ENCODE data around the gene PVALEF.
"Not testable (repeated sequence)": the region's sequence is repeated elsewhere in the genome, so short reads cannot be mapped to it uniquely, and the experiment has no call there.

The PVALEF gene

GRCh38 chr17:81142301-81143199 lies 22.8 kb upstream of the PVALEF start:
- in situ Hi-C loops (cut with HindIII; ENCODE audit: low sequenced_read_pairs), result loop anchor here (5.0 kb wide), 1 partner anchor 45 kb away; no protein-coding TSS in a partner anchor

DNA sequence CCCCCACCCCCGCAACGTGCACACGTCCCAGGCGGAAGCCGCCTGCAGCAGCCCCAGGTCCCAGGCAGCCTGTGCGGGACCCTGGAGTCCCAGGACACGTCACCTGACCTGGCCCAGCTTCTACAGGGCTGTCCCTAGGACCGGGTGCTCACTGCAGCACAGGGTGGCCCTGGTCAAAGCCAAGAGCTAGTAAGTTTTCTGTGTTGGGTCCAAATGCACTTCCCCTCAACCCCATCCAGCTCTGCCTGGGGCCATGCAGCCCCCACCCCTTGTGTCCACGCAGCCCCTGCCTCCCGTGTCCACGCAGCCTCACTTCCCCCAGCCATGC lies 22.1 kb upstream of the PVALEF start:
- in situ Hi-C loops (cut with HindIII; ENCODE audit: low sequenced_read_pairs), result loop anchor here (5.0 kb wide), 1 partner anchor 44 kb away; no protein-coding TSS in a partner anchor

- in situ Hi-C loops (cut with HindIII; ENCODE audit: low sequenced_read_pairs), result loop anchor here (5.0 kb wide), 1 partner anchor 43 kb away; no protein-coding TSS in a partner anchor
Observed at GRCh38 chr17:81143717-81144422, 21.4 kb upstream of the PVALEF start.

GRCh38 chr17:81144423-81144781 lies 20.9 kb upstream of the PVALEF start:
- in situ Hi-C loops (cut with HindIII; ENCODE audit: low sequenced_read_pairs), result loop anchor here (5.0 kb wide), 1 partner anchor 43 kb away; no protein-coding TSS in a partner anchor

- in situ Hi-C loops (cut with HindIII; ENCODE audit: low sequenced_read_pairs), result not testable (repeated sequence)
Observed at GRCh38 chr17:81146208-81146607, 19.1 kb upstream of the PVALEF start.

GRCh38 chr17:81147701-81148100 lies 17.6 kb upstream of the PVALEF start:
- in situ Hi-C loops (cut with HindIII; ENCODE audit: low sequenced_read_pairs), result no loop called here

DNA sequence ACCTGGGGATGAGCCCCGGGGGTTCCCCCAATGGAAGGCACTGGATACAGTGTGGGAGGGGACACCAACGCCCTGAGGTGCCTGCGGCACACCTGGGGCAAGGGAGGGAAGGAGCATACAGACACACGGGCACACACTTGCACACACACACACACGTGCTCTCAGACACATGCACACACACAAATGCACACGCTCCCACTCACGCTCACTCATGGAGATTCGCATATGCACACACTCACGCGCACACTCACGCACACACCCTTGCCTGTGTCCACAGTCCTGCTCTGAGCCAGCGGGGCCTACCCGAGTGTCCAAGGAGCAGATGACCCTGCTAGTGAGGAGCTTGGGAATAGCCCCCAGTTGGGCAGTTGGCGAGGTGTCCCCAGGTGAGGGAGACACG lies 16.7 kb upstream of the PVALEF start:
- in situ Hi-C loops (cut with HindIII; ENCODE audit: low sequenced_read_pairs), result no loop called here

- in situ Hi-C loops (cut with HindIII; ENCODE audit: low sequenced_read_pairs), result no loop called here
Observed at GRCh38 chr17:81148986-81149533, 16.2 kb upstream of the PVALEF start.

GRCh38 chr17:81150377-81151077 lies 14.8 kb upstream of the PVALEF start:
- in situ Hi-C loops (cut with HindIII; ENCODE audit: low sequenced_read_pairs), result no loop called here

DNA sequence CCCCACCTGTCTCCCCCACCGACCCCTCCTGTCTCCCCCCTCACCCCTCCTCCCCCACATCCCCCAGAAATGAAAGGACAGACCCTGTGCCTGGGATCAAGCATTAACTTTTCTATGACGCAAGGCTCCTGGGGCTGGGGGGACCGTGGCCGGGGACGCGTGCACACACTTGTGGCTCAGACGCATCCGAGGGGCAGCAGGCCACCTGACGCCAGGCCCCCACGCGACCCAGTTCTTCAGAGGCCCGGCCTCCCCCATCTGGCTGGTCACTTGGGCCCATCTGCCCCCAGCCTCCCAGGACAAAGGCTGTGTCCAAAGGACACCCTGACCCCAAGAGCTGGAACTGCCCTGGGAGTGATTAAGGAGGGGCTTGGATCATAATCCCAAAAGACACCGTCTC lies 14.0 kb upstream of the PVALEF start:
- in situ Hi-C loops (cut with HindIII; ENCODE audit: low sequenced_read_pairs), result no loop called here

GRCh38 chr17:81152288-81152828 lies 12.9 kb upstream of the PVALEF start:
- in situ Hi-C loops (cut with HindIII; ENCODE audit: low sequenced_read_pairs), result no loop called here

DNA sequence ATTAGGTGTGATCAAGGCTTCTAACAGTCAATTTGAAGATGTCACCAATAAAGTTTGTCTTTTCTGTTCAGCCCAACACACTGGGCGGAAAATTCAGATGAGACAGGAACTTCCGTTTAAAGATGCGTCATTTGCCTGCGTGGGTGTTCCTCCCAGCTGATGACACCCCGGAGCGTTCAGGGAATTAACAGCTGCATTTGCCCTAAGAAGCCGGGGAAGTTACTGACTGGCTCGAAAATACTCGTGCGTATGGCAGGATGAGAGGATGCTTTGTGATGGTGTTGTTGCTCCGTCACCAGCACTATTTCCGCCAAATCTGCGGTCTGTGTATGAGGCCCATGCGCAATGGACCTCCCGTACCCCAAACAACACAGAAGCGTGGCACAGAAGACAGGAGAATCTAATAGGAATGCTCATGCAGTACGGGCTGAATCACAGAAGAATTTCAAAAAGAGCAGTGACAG lies 11.9 kb upstream of the PVALEF start:
- in situ Hi-C loops (cut with HindIII; ENCODE audit: low sequenced_read_pairs), result no loop called here

GRCh38 chr17:81154016-81154415 lies 11.3 kb upstream of the PVALEF start:
- in situ Hi-C loops (cut with HindIII; ENCODE audit: low sequenced_read_pairs), result not testable (repeated sequence)

DNA sequence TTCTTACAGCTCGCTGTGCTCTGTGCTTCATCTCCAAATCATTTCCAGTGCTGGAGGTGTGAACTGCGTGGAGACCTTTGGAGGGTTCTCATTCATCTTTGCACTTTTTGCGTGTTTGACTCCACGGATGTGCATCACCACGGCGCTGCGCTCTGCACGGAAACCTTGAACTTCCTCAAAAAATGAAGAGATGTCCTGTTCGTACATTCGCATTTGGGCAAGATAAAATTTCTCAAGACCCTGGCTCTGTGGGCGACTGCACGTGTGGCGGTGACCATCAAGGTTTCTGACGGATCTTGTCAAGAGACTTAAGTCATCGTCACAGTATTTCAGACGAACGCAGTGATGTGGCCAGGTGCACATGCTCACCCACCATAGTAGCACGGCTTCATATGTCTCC lies 10.3 kb upstream of the PVALEF start:
- in situ Hi-C loops (cut with HindIII; ENCODE audit: low sequenced_read_pairs), result no loop called here

DNA sequence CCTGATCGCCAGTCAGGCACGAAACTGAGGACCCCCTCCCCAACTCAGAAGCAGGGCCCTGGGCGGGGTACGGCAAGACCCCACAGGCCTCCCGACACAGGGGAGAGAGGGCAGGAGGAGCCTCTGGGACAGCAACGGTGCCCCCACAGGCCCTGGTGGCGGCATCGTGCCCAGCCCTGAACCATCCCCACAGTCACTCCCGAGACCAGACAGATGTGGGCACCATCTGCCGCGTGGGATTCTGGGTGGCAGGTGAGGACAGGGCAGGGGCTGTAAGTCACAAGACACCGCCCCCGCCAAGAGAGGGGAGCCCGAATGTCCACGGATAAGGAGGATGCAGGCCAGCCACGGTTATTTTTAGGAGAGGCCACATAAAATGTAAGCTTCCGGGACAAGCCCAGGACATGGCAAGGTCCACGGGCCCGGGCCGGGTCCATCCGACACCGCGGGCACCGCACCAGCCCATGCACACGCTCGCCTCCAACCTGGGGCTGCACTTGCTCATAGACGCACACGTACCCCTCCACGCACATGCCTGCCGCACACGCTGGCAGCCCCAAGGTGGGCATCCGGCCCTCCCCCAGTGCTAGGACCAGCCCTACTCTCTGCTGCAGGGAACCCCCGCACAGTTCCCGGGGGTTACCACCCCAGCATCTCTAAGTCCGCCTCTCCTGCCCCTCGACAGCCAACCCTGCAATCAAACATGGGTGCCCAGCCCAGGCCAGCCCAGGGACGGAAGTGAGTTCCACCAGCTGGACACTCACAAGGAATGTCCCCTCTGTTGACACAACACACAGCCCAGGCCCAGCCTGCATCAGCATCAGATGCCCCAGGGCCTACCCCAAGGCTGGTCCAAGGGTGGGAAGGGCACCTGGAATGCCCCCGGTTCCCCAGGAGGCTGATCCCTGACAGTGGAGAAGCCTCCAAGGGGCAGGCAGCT lies 8.2 kb upstream of the PVALEF start:
- in situ Hi-C loops (cut with HindIII; ENCODE audit: low sequenced_read_pairs), result no loop called here

GRCh38 chr17:81157848-81158687 lies 7.2 kb upstream of the PVALEF start:
- in situ Hi-C loops (cut with HindIII; ENCODE audit: low sequenced_read_pairs), result no loop called here

DNA sequence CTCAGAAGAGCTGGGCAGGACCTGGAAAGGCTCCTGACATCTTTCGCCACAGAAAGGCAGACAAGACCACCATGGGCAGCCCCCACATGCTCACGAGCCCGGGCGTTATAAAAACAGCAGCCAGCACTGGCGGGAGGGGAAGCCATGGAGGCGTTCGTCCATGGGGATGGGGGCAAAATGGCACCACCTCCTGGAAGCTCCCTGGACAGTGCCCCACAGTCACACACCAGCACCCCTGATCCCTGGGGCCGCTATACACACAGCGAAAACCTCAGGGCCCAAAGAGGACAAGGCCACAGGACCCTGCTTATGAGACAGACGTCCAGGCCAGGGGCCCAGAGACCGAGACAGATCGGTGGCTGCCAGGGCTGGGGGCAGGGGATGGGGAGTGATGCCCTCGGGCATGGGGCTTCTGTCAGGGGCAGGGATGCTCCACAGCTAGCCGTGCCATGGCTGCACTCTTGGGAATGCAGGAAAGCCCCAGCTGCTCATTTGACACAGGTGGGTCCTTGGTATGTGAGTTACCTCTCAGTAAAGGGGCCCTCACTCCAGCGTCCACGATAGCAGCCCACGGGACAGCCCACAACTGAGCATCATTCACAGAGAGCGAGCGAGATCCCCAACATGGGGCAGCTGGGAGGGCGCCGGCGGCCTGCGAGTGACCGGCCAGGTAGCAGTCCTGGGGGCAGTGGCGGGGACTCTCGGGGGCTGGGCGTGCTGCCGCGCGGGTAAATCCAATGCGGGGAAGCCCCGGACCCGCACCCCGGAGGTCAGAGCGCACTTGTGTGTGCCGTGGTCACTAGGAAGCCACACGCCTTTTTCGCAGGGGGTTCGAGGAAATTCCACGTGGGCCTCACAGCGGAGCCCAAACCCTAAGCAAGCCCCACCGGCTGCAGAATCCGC lies 6.4 kb upstream of the PVALEF start:
- in situ Hi-C loops (cut with HindIII; ENCODE audit: low sequenced_read_pairs), result no loop called here

Data from endothelial cell of hepatic sinusoid (primary cell).